Panc1 (cell line): ENCODE data around the gene EYA2. TPM values are rescaled to one million over a fixed set of nuclear protein-coding genes. Genes with fewer than 3 reads are reported as not detected.

Experiments
- ATAC-seq: fragments of 200-7000 bp; cut with Tn5 transposase; 2 replicates; pipeline ENCODE4 v1.9.1; 2020; ENCODE audit warnings: mild to moderate bottlenecking, moderate library complexity
- BruUV-seq: library from RNA; stranded (reverse); fragments of 400-500 nt; replicated peaks from 2 replicates; lab custom pipeline; 2021; lab: Mats Ljungman, UMichigan
- CTCF ChIA-PET: fragments of 300-600 bp; sonication (Branson Sonifier 250); formaldehyde crosslinking; loops from one replicate; lab custom pipeline; 2022; ENCODE audit warnings: antibody characterized with exemption; lab: Charles Lee
- POLR2A ChIA-PET: fragments of 300-600 bp; sonication (Branson Sonifier 250); formaldehyde crosslinking; loops from one replicate; lab custom pipeline; 2022; ENCODE audit warnings: antibody characterized with exemption; lab: Charles Lee
- DNase-seq: peaks from one replicate; pipeline ENCODE4 v3.0.0-alpha.2; 2010; ENCODE audit warnings: low read depth, low spot score
- H3K27ac ChIP-seq: 2 replicates; pipeline ENCODE4 v1.5.1; 2011; ENCODE audit warnings: mild to moderate bottlenecking, low read length, inconsistent platforms
- H3K27me3 ChIP-seq: fragments of 200-500 bp; sonication (Bioruptor generic); 2 replicates; pipeline ENCODE4 v1.6.0; 2014; ENCODE audit warnings: low read length, inconsistent platforms; ENCODE audit not compliant: control insufficient read depth, insufficient read depth
- H3K36me3 ChIP-seq: fragments of 200-500 bp; sonication (Bioruptor generic); 2 replicates; pipeline ENCODE4 v1.5.1; 2014; ENCODE audit warnings: inconsistent platforms, mild to moderate bottlenecking, low read length, moderate library complexity; ENCODE audit not compliant: control insufficient read depth, insufficient read depth
- H3K4me1 ChIP-seq: 2 replicates; pipeline ENCODE4 v1.5.1; 2011; ENCODE audit warnings: inconsistent platforms, mild to moderate bottlenecking, low read length, moderate library complexity; ENCODE audit not compliant: control insufficient read depth, insufficient read depth
- H3K4me3 ChIP-seq, 2 experiments: 2 replicates each; pipeline ENCODE4 v1.5.1; 2011 to 2012; ENCODE audit warnings: low read depth in 2 of 2, low read length in 2 of 2, mild to moderate bottlenecking in 2 of 2, inconsistent platforms in 1 of 2, moderate library complexity in 1 of 2
- H3K9me3 ChIP-seq: fragments of 200-500 bp; sonication (Bioruptor generic); 2 replicates; pipeline ENCODE4 v1.5.1; 2014; ENCODE audit warnings: low read depth, mild to moderate bottlenecking, inconsistent platforms, low read length, moderate library complexity; ENCODE audit not compliant: control insufficient read depth, insufficient read depth
- CTCF ChIP-seq: fragments of 450-650 bp; IDR thresholded peaks from 2 replicates; pipeline ENCODE4 v1.5.1; 2017; ENCODE audit warnings: mild to moderate bottlenecking
- POLR2AphosphoS5 ChIP-seq: IDR thresholded peaks from 2 replicates; pipeline ENCODE4 v1.6.1; 2012; ENCODE audit warnings: mild to moderate bottlenecking, low read depth, low read length, moderate library complexity
- SIN3A ChIP-seq: IDR thresholded peaks from 2 replicates; pipeline ENCODE4 v1.6.1; 2012; ENCODE audit warnings: low read depth, mild to moderate bottlenecking, low read length, moderate library complexity, borderline replicate concordance; ENCODE audit not compliant: insufficient read depth
- TCF7L2 ChIP-seq: IDR thresholded peaks from 2 replicates; pipeline ENCODE4 v1.6.1; 2011; ENCODE audit warnings: mild to moderate bottlenecking, low read depth, low read length, inconsistent platforms
- in situ Hi-C: cut with HindIII; loops from 2 replicates; pipeline ENCODE4 v1.10.0; 2016; ENCODE audit warnings: low sequenced_read_pairs, low pct_unique_long_range_greater_than_20kb
- intact Hi-C: fragments of 100-400 bp; cut with micrococcal nuclease; formaldehyde crosslinking; loops from one replicate; pipeline ENCODE4 v1.10.0; 2022; ENCODE audit not compliant: unreplicated experiment
- total RNA-seq: library from RNA; stranded (reverse); gene quantifications from one replicate; pipeline ENCODE4 v1.2.1, GENCODE V29; 2021; ENCODE audit not compliant: unreplicated experiment
- TF ChIP-seq, protein P1 (sequence below), 2 experiments: IDR thresholded peaks; 2 replicates each; pipeline ENCODE4 v1.6.1; 2011 to 2012; ENCODE audit warnings: low read depth in 2 of 2, control low read depth in 1 of 2, low read length in 1 of 2, mild to moderate bottlenecking in 1 of 2, moderate library complexity in 1 of 2; ENCODE audit not compliant: insufficient read depth in 1 of 2

EYA2 gene
- total RNA-seq, 1 experiment from 2014 or later = 1.9 TPM

DNA sequence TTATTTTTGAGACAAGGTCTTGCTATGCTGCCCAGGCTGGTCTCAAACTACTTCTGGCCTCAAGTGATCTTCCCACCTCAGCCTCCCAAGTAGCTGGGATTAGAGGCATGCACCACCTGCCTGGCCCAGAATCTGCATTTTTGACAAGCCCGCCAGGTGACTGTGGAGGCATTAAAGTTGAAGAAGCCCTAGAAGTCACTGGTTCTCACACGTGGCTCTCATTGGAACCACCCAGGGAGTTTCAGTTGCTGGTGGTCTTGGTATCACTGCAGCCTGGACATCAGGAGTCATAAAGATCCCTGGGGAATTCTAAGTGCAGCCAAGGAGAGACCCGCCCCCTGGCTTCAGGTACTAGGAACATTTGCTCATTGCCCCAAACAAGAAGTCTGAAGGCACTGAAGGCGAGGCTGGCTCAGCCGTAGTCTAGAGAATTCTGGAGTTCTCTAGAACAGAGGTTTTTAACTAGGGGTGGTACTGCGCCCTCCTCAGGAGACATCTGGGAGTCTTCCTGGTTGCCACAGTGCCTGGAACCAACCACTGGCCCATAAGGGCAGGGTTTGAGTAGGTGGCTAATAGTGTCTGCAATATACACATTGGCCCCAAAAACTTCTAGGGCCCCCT is 279.1 kb downstream of the EYA2 start:
- Histone ChIP-seq H3K27ac (no peak overlapping the region), H3K4me1 (no peaks in the 10 kb centered on the region), H3K27me3 (no peaks in the 10 kb centered on the region), H3K36me3 (no peaks in the 10 kb centered on the region), H3K9me3 (no peaks in the 10 kb centered on the region), H3K4me3 (no peak overlapping the region)
- intact Hi-C loops (no loop called here), in situ Hi-C loops (no loop called here)
- DNase-seq = no peak
- POLR2A ChIA-PET = interaction anchor here (0.6 kb wide), 1 partner anchor 20 kb away, joined by 3 read pairs; no protein-coding TSS in a partner anchor
- no peak for ATAC-seq
- BruUV-seq = no TSS peak
- CTCF ChIA-PET = no interaction called here
- no peak for TF ChIP-seq POLR2AphosphoS5
- TF ChIP-seq, protein P1, sequence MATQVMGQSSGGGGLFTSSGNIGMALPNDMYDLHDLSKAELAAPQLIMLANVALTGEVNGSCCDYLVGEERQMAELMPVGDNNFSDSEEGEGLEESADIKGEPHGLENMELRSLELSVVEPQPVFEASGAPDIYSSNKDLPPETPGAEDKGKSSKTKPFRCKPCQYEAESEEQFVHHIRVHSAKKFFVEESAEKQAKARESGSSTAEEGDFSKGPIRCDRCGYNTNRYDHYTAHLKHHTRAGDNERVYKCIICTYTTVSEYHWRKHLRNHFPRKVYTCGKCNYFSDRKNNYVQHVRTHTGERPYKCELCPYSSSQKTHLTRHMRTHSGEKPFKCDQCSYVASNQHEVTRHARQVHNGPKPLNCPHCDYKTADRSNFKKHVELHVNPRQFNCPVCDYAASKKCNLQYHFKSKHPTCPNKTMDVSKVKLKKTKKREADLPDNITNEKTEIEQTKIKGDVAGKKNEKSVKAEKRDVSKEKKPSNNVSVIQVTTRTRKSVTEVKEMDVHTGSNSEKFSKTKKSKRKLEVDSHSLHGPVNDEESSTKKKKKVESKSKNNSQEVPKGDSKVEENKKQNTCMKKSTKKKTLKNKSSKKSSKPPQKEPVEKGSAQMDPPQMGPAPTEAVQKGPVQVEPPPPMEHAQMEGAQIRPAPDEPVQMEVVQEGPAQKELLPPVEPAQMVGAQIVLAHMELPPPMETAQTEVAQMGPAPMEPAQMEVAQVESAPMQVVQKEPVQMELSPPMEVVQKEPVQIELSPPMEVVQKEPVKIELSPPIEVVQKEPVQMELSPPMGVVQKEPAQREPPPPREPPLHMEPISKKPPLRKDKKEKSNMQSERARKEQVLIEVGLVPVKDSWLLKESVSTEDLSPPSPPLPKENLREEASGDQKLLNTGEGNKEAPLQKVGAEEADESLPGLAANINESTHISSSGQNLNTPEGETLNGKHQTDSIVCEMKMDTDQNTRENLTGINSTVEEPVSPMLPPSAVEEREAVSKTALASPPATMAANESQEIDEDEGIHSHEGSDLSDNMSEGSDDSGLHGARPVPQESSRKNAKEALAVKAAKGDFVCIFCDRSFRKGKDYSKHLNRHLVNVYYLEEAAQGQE (IDR thresholded peaks at IDR 0.05; ENCODE audit: insufficient read depth in 1 of 2, low read depth in 2 of 2, low read length in 1 of 2) = no peak
- no peak for TF ChIP-seq CTCF
- TF ChIP-seq TCF7L2 = no peak

DNA sequence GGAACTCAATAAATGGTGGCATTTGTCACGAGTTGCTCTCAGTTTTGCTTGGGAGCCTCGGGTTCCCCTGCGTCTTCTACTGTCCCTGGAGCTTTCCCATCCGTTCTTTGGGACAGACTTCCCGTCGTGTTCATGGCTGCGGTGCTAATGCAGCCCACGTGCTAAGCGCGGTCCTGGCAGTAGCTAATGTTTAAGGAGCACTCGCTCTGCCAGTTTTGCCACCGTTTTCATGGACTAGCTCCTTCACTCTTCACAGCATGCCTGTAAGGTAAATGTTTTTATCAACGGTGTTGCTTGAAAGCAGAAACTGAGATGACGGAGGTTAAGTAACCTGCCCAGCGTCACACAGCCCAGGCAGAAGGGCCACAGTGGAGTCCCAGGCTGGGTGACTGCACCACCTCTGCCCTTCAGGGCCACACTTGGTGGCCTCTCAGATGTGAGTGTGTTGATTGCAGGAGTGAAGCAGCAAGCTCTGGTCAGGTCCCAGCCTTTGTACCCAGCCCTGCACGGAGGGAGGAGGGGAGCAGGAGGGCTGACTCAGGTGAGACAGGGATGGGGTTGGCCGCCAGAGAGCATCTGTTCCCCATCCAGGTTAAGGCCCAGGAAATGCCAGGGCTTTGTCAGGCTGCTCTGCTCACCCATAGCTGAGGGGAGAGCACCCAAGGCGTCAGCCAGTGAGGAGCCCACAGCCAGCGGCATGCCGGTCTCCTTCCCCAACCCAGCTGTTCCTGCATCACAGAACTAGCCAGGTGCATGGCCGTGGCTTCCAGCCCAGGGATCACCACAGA is 280.0 kb downstream of the EYA2 start:
- Histone ChIP-seq H3K9me3 (no peaks in the 10 kb centered on the region), H3K27me3 (no peaks in the 10 kb centered on the region), H3K4me3 (no peak overlapping the region), H3K4me1 (no peaks in the 10 kb centered on the region), H3K27ac (no peak overlapping the region), H3K36me3 (no peaks in the 10 kb centered on the region)
- CTCF ChIA-PET = interaction anchor here (0.5 to 1.5 kb wide), 2 partner anchors 22 to 250 kb away, joined by 3 to 8 read pairs; no protein-coding TSS in a partner anchor
- TF ChIP-seq SIN3A = no peak
- TF ChIP-seq, protein P1 (IDR thresholded peaks at IDR 0.05; ENCODE audit: insufficient read depth in 1 of 2, low read depth in 2 of 2, low read length in 1 of 2) = no peak
- no TSS peak for BruUV-seq
- ATAC-seq (no peak), DNase-seq (no peak)
- intact Hi-C loops (no loop called here), in situ Hi-C loops (no loop called here)
- POLR2A ChIA-PET = interaction anchor here (0.6 kb wide), 1 partner anchor 19 kb away, joined by 3 read pairs; no protein-coding TSS in a partner anchor
